Measurements from ENCODE around the gene STAT3.
A peak's percentile ranks its signal among the peaks of the same experiment; 100 is the strongest.

Gene STAT3

DNA sequence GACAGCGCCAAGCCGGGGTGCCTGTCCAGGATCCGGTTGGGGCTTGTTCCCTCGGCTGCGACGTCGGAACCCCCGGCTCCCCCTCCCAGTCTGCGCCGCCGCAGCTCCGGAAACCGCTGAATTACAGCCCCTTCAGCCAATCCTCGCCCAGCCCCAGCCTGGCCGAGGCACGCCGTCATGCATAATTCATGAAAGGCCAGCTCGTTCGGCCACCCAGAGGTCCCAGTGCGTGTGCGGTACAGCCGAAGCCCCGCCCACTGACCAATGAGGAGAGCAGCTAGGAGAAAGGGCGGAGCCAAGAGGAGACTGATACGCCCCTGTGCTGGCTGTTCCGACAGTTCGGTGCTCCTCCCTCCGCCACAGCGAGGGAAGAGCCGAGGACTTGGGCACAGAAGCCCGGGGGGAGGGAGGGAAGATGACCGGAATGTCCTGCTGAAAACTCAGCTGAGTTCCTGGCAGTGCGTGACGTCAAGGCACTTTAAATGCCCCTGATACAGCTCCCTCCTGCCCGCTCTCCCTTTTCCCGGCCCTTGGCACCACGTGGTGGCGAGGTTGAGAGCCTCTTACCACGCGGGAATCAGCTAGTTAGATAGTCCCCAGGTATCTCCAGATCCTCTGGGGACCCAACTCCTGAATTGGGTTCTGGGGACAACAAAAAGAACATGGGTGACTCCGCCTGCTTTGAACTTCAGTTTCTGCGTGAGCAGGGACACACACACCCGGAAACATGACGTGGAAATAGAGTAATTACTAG lies at the start of gene STAT3:
TSS of gene STAT3 (minus strand) at position 62 of the 754 bp plus-strand sequence. CDS start 39,926 bp downstream, outside the sequence.
- Histone ChIP-seq H3K27me3 (ENCODE audit: low read depth, low read length) (no peaks in the 10 kb centered on the region), H3K27ac (ENCODE audit: low read length) (peak within 1 kb of the TSS; percentile 99), H3K4me3 (ENCODE audit: low read depth in 1 of 2, low read length in 2 of 2) (peak within 1 kb of the TSS; percentile 84 to 96), H3K36me3 (ENCODE audit: control insufficient read depth in 1 of 2, insufficient read depth in 2 of 2, low read length in 2 of 2) (peaks cover 0 to 10% of the 10 kb centered on the region in 2 donors), H3K9me3 (ENCODE audit: control insufficient read depth in 1 of 2, low read length in 2 of 2) (no peaks in the 10 kb centered on the region), H3K4me1 (ENCODE audit: control insufficient read depth in 1 of 2, insufficient read depth in 2 of 2, low read length in 2 of 2) (peaks cover 11 to 18% of the 10 kb centered on the region in 2 donors)

DNA sequence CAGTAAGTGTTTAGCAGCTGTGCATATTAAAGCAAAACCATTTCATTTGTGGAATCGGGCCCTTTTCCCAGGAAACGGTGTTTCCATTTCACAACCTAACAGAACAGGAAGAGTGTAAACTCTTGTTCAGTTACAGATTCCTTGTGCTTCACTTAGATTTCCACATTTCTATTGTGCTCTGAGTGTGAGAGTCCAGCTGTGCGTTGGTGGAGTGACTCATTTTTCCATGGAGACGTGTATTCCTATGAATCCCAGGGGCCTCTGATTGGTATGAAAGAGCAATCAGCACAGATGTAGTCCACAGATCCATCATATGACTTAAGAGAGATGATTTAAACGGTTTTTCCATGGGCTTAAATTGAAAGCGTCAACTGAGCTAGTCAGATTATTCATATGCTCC lies 48.1 kb upstream of the STAT3 start:
- H3K27me3 ChIP-seq (ENCODE audit: low read depth, low read length) = no peaks in the 10 kb centered on the region
- H3K9me3 ChIP-seq (ENCODE audit: control insufficient read depth in 1 of 2, low read length in 2 of 2) = no peaks in the 10 kb centered on the region
- H3K4me1 ChIP-seq (ENCODE audit: control insufficient read depth in 1 of 2, insufficient read depth in 2 of 2, low read length in 2 of 2) = peaks cover 0 to 2% of the 10 kb centered on the region in 2 donors
- no peak overlapping the region for H3K4me3 ChIP-seq (ENCODE audit: low read depth in 1 of 2, low read length in 2 of 2)
- H3K36me3 ChIP-seq (ENCODE audit: control insufficient read depth in 1 of 2, insufficient read depth in 2 of 2, low read length in 2 of 2) = no peaks in the 10 kb centered on the region
- no peak overlapping the region for H3K27ac ChIP-seq (ENCODE audit: low read length)

DNA sequence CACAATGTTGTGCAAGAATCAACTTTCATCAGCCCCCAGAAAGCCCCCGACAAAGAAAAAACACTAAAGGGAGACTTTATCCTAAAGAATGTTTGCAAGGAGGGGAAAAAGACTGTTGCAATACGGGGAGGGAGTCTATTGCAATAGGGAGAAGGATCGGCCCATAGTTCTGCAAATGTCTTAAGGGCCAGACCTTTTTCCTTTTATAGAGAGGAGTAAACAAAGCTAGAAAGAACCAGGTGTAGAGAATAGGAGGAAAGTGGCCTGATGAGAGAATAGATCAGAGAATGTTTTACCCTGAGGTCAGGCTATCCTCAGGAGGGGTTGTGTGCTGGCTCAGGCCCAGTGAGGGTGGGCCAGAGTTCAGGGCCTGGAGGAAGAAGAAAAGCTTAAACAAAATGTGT lies 43.5 kb upstream of the STAT3 start:
- H3K4me3 ChIP-seq (ENCODE audit: low read depth in 1 of 2, low read length in 2 of 2) = no peak overlapping the region
- no peak overlapping the region for H3K27ac ChIP-seq (ENCODE audit: low read length)
- H3K36me3 ChIP-seq (ENCODE audit: control insufficient read depth in 1 of 2, insufficient read depth in 2 of 2, low read length in 2 of 2) = no peaks in the 10 kb centered on the region
- no peaks in the 10 kb centered on the region for H3K9me3 ChIP-seq (ENCODE audit: control insufficient read depth in 1 of 2, low read length in 2 of 2)
- peaks cover 0 to 16% of the 10 kb centered on the region in 2 donors for H3K4me1 ChIP-seq (ENCODE audit: control insufficient read depth in 1 of 2, insufficient read depth in 2 of 2, low read length in 2 of 2)
- H3K27me3 ChIP-seq (ENCODE audit: low read depth, low read length) = no peaks in the 10 kb centered on the region

DNA sequence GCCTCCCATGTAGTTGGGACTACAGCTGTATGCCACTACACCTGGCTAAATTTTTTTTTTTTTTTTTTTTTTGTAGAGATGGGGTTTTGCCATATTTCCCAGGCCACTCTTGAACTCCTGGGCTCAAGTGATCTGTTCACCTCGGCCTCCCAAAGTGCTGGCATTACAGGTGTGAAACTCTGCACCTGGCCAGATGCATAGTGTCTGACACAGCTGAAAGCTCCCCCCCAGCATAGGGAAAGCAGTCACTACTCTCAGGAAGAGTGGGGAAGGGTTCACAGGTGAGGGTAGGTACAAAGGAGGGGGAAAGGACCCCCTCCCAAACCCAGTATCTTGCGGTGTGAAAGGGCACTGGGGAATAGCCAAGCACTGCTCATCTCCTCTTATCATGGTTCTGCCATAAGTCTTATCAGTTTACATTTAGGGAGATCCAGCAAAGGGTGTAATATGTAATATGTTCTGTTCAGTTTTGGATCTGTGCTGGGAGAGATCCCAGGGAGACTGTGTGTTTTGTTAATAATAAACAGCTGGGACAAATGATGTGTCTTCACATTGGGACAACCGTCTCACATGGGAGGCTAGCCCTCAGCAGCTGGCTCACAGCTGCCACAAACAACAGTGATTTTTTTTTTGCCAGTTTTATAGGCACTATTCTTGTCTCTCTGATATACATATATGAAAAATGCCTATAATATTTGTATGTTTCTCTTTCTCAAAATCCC lies 41.6 kb upstream of the STAT3 start:
- Histone ChIP-seq H3K27me3 (ENCODE audit: low read depth, low read length) (no peaks in the 10 kb centered on the region), H3K36me3 (ENCODE audit: control insufficient read depth in 1 of 2, insufficient read depth in 2 of 2, low read length in 2 of 2) (no peaks in the 10 kb centered on the region), H3K4me1 (ENCODE audit: control insufficient read depth in 1 of 2, insufficient read depth in 2 of 2, low read length in 2 of 2) (peaks cover 0 to 16% of the 10 kb centered on the region in 2 donors), H3K27ac (ENCODE audit: low read length) (no peak overlapping the region), H3K9me3 (ENCODE audit: control insufficient read depth in 1 of 2, low read length in 2 of 2) (no peaks in the 10 kb centered on the region), H3K4me3 (ENCODE audit: low read depth in 1 of 2, low read length in 2 of 2) (no peak overlapping the region)

DNA sequence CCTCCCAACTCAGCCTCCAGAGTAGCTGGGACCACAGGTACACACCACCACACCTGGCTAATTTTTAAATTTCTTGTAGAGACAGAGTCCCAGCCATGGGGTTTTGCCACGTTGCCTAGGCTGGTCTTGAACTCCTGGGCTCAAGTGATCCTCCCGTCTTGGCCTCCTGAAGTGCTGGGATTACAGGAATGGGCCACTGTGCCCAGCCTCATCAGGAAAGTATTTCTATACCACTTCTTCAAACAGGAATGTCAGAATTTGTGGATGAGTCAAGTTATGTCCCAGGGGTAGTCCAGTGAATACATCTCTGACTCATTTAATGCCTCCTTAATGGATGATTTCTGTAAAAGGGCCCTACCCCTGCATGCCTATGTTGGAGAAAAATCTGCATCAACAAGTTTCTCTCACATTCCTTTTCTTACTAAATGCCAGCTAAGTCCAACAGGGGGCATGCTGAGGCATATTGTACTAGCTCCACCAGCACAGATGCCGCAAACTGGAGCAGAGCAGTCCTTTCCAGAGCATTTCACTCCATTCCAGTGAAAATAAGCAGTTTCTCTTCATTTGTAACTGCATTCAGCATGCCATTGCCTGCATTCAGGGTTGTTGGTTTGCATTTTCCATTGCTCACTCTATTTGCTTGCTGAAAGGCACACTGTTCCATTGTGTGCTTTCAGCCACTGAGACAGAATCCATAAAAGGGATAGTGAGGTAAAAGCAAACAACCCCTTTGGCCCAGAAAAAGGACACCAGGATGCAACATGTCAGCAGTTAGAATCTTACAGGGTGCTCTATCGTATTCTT lies 40.1 kb upstream of the STAT3 start:
- no peak overlapping the region for H3K4me3 ChIP-seq (ENCODE audit: low read depth in 1 of 2, low read length in 2 of 2)

DNA sequence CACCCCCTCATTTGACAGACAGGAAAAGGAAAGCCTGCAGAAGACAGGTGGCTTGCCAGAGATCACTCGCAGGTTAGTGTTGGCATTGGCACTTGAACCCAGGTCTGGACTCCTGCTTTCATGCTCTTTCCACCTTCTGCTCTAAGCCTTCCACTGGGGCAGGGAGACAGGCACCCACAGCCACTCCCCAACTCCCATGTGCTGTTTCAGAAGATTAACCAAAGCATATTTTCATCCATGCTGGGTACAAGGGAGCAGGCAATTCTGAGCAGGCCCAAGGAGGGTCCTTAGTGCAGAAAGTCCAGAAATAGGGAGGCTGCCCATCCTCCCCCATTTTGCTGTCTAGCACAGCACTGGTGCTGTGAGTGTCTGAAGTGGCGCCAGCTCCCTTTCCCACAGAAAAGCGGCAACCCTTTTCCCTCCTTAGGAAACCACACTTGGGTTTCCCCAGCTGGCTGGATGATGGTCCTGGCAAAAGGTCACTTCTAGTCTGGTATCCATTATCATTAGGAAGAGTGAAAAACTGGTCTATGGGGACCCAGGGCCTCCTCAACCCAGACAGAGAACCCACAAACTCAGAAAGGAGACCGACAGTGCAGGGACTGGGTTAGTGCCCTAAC lies 36.9 kb upstream of the STAT3 start:
- Histone ChIP-seq H3K27ac (ENCODE audit: low read length) (no peak overlapping the region), H3K9me3 (ENCODE audit: control insufficient read depth in 1 of 2, low read length in 2 of 2) (no peaks in the 10 kb centered on the region), H3K4me1 (ENCODE audit: control insufficient read depth in 1 of 2, insufficient read depth in 2 of 2, low read length in 2 of 2) (peaks cover 0 to 19% of the 10 kb centered on the region in 2 donors), H3K27me3 (ENCODE audit: low read depth, low read length) (no peaks in the 10 kb centered on the region), H3K36me3 (ENCODE audit: control insufficient read depth in 1 of 2, insufficient read depth in 2 of 2, low read length in 2 of 2) (no peaks in the 10 kb centered on the region), H3K4me3 (ENCODE audit: low read depth in 1 of 2, low read length in 2 of 2) (no peak overlapping the region)

More for the DNA sequence above, 40.1 kb upstream of the STAT3 start:
- Histone ChIP-seq H3K4me1 (ENCODE audit: control insufficient read depth in 1 of 2, insufficient read depth in 2 of 2, low read length in 2 of 2) (peaks cover 0 to 20% of the 10 kb centered on the region in 2 donors), H3K27me3 (ENCODE audit: low read depth, low read length) (no peaks in the 10 kb centered on the region), H3K27ac (ENCODE audit: low read length) (no peak overlapping the region), H3K9me3 (ENCODE audit: control insufficient read depth in 1 of 2, low read length in 2 of 2) (no peaks in the 10 kb centered on the region), H3K36me3 (ENCODE audit: control insufficient read depth in 1 of 2, insufficient read depth in 2 of 2, low read length in 2 of 2) (no peaks in the 10 kb centered on the region)

DNA sequence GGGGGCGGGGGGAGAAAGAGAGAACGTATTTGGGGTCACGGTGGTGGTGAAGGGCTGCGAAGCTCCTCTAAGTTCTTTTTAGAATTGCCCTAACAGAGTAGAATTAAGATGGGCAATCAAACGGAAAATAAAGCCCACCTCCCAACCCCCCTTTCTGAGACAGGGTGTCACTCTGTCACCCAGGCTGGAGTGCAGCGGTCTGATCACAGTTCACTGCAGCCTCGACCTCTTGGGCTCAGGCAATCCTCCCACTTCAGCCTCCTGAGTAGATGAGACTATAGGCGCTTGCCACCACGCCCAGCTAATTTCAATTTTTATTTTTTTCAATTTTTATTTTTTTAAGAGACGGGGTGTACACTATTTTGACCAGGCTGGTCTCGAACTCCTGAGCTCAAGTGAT lies 35.5 kb upstream of the STAT3 start:
- Histone ChIP-seq H3K4me1 (ENCODE audit: control insufficient read depth in 1 of 2, insufficient read depth in 2 of 2, low read length in 2 of 2) (peaks cover 0 to 16% of the 10 kb centered on the region in 2 donors), H3K4me3 (ENCODE audit: low read depth in 1 of 2, low read length in 2 of 2) (peak overlapping the region; percentile 23 to 97), H3K27me3 (ENCODE audit: low read depth, low read length) (no peaks in the 10 kb centered on the region), H3K27ac (ENCODE audit: low read length) (peak overlapping the region; percentile 83), H3K9me3 (ENCODE audit: control insufficient read depth in 1 of 2, low read length in 2 of 2) (no peaks in the 10 kb centered on the region), H3K36me3 (ENCODE audit: control insufficient read depth in 1 of 2, insufficient read depth in 2 of 2, low read length in 2 of 2) (no peaks in the 10 kb centered on the region)

DNA sequence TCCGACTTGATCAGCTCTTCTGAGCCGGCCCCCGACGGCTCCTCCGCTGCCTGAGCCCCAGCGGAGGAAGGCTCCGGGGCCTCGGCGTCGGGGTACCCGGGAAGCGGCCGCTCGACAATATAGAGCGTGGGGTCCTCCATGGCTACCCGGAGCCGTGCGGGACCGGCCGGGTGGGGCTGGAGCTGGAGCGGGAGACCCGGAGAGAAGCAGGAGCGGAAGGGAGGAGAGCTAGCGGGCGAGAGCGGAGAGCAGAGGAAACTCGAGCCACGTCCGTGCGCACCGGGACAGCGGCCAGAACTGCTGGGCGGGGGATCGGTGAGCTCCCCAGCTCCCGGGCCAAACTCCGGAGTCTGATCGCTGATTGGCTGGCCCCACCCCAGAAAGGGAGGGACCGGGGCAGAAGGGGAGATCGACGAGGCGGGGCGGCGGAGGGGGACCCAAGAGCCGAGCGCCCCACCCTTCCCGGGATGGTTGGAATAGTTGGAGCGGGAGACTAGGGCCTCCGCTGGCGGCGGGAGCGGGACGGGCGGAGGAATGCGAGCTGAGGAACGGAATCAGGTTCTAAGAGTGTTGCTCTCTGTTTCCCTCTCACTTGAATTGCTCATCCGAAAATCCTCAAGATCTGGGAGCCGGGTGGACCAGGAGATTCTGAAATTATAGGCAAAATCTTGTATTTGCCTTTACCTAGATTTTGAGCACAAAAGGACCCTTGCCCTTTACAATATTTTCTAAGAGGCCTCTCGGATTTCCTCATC lies 34.9 kb upstream of the STAT3 start, which contains the start of gene CAVIN1:
TSS of gene CAVIN1 (minus strand) at position 299 of the 755 bp plus-strand sequence. CDS start at position 140, 159 bp downstream.
- H3K36me3 ChIP-seq (ENCODE audit: control insufficient read depth in 1 of 2, insufficient read depth in 2 of 2, low read length in 2 of 2) = no peaks in the 10 kb centered on the region
- no peaks in the 10 kb centered on the region for H3K9me3 ChIP-seq (ENCODE audit: control insufficient read depth in 1 of 2, low read length in 2 of 2)
- no peaks in the 10 kb centered on the region for H3K27me3 ChIP-seq (ENCODE audit: low read depth, low read length)
- peak within 1 kb of the TSS; percentile 83 for H3K27ac ChIP-seq (ENCODE audit: low read length)
- H3K4me3 ChIP-seq (ENCODE audit: low read depth in 1 of 2, low read length in 2 of 2) = peak within 1 kb of the TSS; percentile 79 to 97
- H3K4me1 ChIP-seq (ENCODE audit: control insufficient read depth in 1 of 2, insufficient read depth in 2 of 2, low read length in 2 of 2) = peaks cover 0 to 18% of the 10 kb centered on the region in 2 donors

DNA sequence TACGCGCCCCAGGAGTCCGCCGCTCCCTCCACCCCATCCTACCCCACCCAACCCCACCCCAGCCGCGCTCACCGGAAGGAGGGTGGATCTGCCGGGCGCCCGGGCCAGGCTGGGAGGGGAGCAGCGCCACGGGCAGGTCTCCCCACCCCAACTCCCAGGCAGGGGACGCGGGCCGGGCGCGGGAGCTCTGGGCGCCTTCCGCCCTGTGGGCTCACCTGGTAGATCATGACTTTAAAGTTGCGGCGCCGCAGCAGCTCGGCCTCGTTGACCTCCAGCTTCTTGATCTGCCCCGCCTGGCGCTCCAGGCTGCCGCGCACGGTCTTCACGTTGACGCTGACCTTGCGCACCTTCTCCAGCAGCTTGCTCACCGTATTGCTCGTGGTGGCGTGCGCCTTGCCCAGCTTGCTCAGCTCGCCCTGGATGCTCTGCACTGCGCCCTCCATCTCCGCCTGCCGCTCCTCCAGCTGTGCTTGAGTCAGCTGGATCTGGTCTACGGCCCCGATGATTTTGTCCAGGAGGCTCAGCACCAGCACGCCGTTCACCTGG lies 34.2 kb upstream of the STAT3 start:
- Histone ChIP-seq H3K9me3 (ENCODE audit: control insufficient read depth in 1 of 2, low read length in 2 of 2) (no peaks in the 10 kb centered on the region), H3K27me3 (ENCODE audit: low read depth, low read length) (no peaks in the 10 kb centered on the region), H3K36me3 (ENCODE audit: control insufficient read depth in 1 of 2, insufficient read depth in 2 of 2, low read length in 2 of 2) (no peaks in the 10 kb centered on the region), H3K4me1 (ENCODE audit: control insufficient read depth in 1 of 2, insufficient read depth in 2 of 2, low read length in 2 of 2) (peaks cover 0 to 22% of the 10 kb centered on the region in 2 donors), H3K4me3 (ENCODE audit: low read depth in 1 of 2, low read length in 2 of 2) (peak overlapping the region; percentile 79 to 97), H3K27ac (ENCODE audit: low read length) (peak overlapping the region; percentile 82)
